ENCODE data around the gene SAMD1. TPM values are rescaled to one million over a fixed set of nuclear protein-coding genes. Genes with fewer than 3 reads are reported as not detected.

The SAMD1 gene
- total RNA-seq, 2 donors from 2014 or later = 11.2 to 22.1 TPM

DNA sequence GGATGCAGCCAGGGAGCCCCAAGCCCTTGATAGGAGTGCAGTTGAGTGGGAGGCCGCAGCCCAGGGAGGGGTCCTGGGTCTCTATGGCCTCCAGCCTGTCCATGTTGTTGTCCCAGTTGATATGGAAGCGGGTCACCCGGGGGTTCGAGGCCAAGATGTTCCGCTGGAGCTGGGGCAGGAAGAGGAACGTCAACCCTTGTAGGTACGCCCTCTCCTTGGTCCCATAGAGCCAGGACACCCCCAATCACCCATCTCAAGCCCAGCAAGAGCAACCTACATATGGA lies 29.9 kb upstream of the SAMD1 start:
- H3K36me3 ChIP-seq (replicated peaks in 1 of 2; ENCODE audit: insufficient read depth in 1 of 2, low read depth in 2 of 2) = no peaks in the 10 kb centered on the region
- peaks cover 31% of the 10 kb centered on the region for H3K4me1 ChIP-seq
- H3K27ac ChIP-seq = peak overlapping the region in 1 of 4 donors; percentile 96
- no peak for DNase-seq
- H3K9me3 ChIP-seq = no peaks in the 10 kb centered on the region
- intact Hi-C loops (cut with DNase I) = no loop called here
- H3K27me3 ChIP-seq = no peaks in the 10 kb centered on the region
- H3K4me3 ChIP-seq = no peak overlapping the region
- 90 to 96% methylated on average over 5 to 7 of the region's 7 CpGs for WGBS, 2 donors
- ATAC-seq = no peak
- TF ChIP-seq CTCF (IDR thresholded peaks at IDR 0.05) (no peak), POLR2A (IDR thresholded peaks at IDR 0.05) (no peak)

GRCh38 chr19:14119644-14120496 lies 29.3 kb upstream of the SAMD1 start:
- no peak overlapping the region for H3K4me3 ChIP-seq
- no peaks in the 10 kb centered on the region for H3K9me3 ChIP-seq
- TF ChIP-seq CTCF (IDR thresholded peaks at IDR 0.05) (no peak), POLR2A (IDR thresholded peaks at IDR 0.05) (no peak)
- H3K4me1 ChIP-seq = peaks cover 34% of the 10 kb centered on the region
- WGBS, 2 donors = 83 to 90% methylated on average over 6 of the region's 7 CpGs
- DNase-seq (no peak), ATAC-seq (no peak)
- peak overlapping the region in 3 of 4 donors; percentile 96 to 99 (median 96) for H3K27ac ChIP-seq
- no peaks in the 10 kb centered on the region for H3K27me3 ChIP-seq
- intact Hi-C loops (cut with DNase I) = no loop called here
- H3K36me3 ChIP-seq (replicated peaks in 1 of 2; ENCODE audit: insufficient read depth in 1 of 2, low read depth in 2 of 2) = no peaks in the 10 kb centered on the region

GRCh38 chr19:14119146-14119545 lies 28.6 kb upstream of the SAMD1 start:
- Histone ChIP-seq H3K9me3 (no peaks in the 10 kb centered on the region), H3K4me3 (no peak overlapping the region), H3K36me3 (replicated peaks in 1 of 2; ENCODE audit: insufficient read depth in 1 of 2, low read depth in 2 of 2) (no peaks in the 10 kb centered on the region), H3K27ac (peak overlapping the region; percentile 91 to 99 (median 96)), H3K27me3 (no peaks in the 10 kb centered on the region), H3K4me1 (peaks cover 41% of the 10 kb centered on the region)
- no peak for ATAC-seq
- intact Hi-C loops (cut with DNase I) = no loop called here
- TF ChIP-seq CTCF (IDR thresholded peaks at IDR 0.05) = no peak
- no peak for TF ChIP-seq POLR2A (IDR thresholded peaks at IDR 0.05)
- 21% methylated on average over 3 of the region's 3 CpGs for WGBS, 2 donors
- DNase-seq = no peak

- peak overlapping the region; percentile 91 to 99 (median 96) for H3K27ac ChIP-seq
- H3K9me3 ChIP-seq = no peaks in the 10 kb centered on the region
- ATAC-seq = peak; percentile 5
- intact Hi-C loops (cut with DNase I) = no loop called here
- TF ChIP-seq CTCF (IDR thresholded peaks at IDR 0.05) (peak in 1 of 7 experiments; percentile 12), POLR2A (IDR thresholded peaks at IDR 0.05) (peak; percentile 31 to 76 (median 71))
- peaks cover 49% of the 10 kb centered on the region for H3K4me1 ChIP-seq
- 0 to 1% methylated on average over 5 to 48 of the region's 61 CpGs for WGBS, 2 donors
- peak overlapping the region in 1 of 2 donors; percentile 33 for H3K4me3 ChIP-seq
- H3K36me3 ChIP-seq (replicated peaks in 1 of 2; ENCODE audit: insufficient read depth in 1 of 2, low read depth in 2 of 2) = no peaks in the 10 kb centered on the region
- DNase-seq = peak; percentile 59 to 90 (median 72)
- H3K27me3 ChIP-seq = no peaks in the 10 kb centered on the region
Observed at GRCh38 chr19:14118165-14119051, 27.9 kb upstream of the SAMD1 start.

All from body of pancreas (tissue), 4 donors.